H9 (cell line): ENCODE data around the gene USP53. TPM values are rescaled to one million over a fixed set of nuclear protein-coding genes. Genes with fewer than 3 reads are reported as not detected.
A peak's percentile ranks its signal among the peaks of the same experiment; 100 is the strongest.

Experiments
- DNase-seq: peaks from one replicate; pipeline ENCODE4 v3.0.0-alpha.2; 2017
- H2AFZ ChIP-seq: one replicate; pipeline ENCODE4 v1.6.1; 2013; ENCODE audit warnings: mild to moderate bottlenecking, low read length, control low read depth, moderate library complexity
- H2AK5ac ChIP-seq: 2 replicates; pipeline ENCODE4 v1.6.1; 2013; ENCODE audit warnings: low read length, control low read depth, mixed read lengths; ENCODE audit not compliant: insufficient read length
- H2BK120ac ChIP-seq: one replicate; pipeline ENCODE4 v1.6.1; 2013; ENCODE audit warnings: low read depth, mild to moderate bottlenecking, low read length, control low read depth, inconsistent platforms; ENCODE audit not compliant: poor library complexity, severe bottlenecking
- H2BK12ac ChIP-seq: 2 replicates; pipeline ENCODE4 v1.6.1; 2013; ENCODE audit warnings: low read length, control low read depth, mixed read lengths, low read depth; ENCODE audit not compliant: insufficient read length
- H2BK15ac ChIP-seq: 2 replicates; pipeline ENCODE4 v1.6.1; 2013; ENCODE audit warnings: low read depth, low read length, control low read depth
- H2BK20ac ChIP-seq: one replicate; pipeline ENCODE4 v1.6.1; 2013; ENCODE audit warnings: low read depth, mild to moderate bottlenecking, low read length, control low read depth, inconsistent platforms; ENCODE audit not compliant: poor library complexity, severe bottlenecking
- H2BK5ac ChIP-seq: 2 replicates; pipeline ENCODE4 v1.6.1; 2013; ENCODE audit warnings: low read length, control low read depth, mixed read lengths; ENCODE audit not compliant: insufficient read length
- H3K14ac ChIP-seq: 2 replicates; pipeline ENCODE4 v1.6.1; 2013; ENCODE audit warnings: low read length, control low read depth; ENCODE audit not compliant: insufficient read depth
- H3K18ac ChIP-seq: 2 replicates; pipeline ENCODE4 v1.6.1; 2013; ENCODE audit warnings: low read depth, mild to moderate bottlenecking, mixed read lengths, low read length, control low read depth; ENCODE audit not compliant: insufficient read length
- H3K23ac ChIP-seq: 2 replicates; pipeline ENCODE4 v1.6.1; 2013; ENCODE audit warnings: low read length, control low read depth, mixed read lengths, low read depth; ENCODE audit not compliant: insufficient read length
- H3K23me2 ChIP-seq: 2 replicates; pipeline ENCODE4 v1.6.1; 2013; ENCODE audit warnings: low read depth, mild to moderate bottlenecking, mixed read lengths, low read length, control low read depth; ENCODE audit not compliant: insufficient read length, poor library complexity, severe bottlenecking
- H3K27ac ChIP-seq: 2 replicates; pipeline ENCODE4 v1.5.1; 2013; ENCODE audit warnings: low read length, control low read depth, mixed read lengths, low read depth; ENCODE audit not compliant: insufficient read length
- H3K27me3 ChIP-seq: 2 replicates; pipeline ENCODE4 v1.6.1; 2013; ENCODE audit warnings: low read length, control low read depth, inconsistent platforms; ENCODE audit not compliant: insufficient read depth
- H3K4ac ChIP-seq: 2 replicates; pipeline ENCODE4 v1.6.1; 2013; ENCODE audit warnings: low read depth, mild to moderate bottlenecking, control low read depth, inconsistent platforms, low read length, moderate library complexity
- H3K4me1 ChIP-seq: 2 replicates; pipeline ENCODE4 v1.6.1; 2013; ENCODE audit warnings: low read length, control low read depth, inconsistent platforms; ENCODE audit not compliant: insufficient read depth
- H3K4me2 ChIP-seq: 2 replicates; pipeline ENCODE4 v1.6.1; 2013; ENCODE audit warnings: low read length, control low read depth, mixed read lengths; ENCODE audit not compliant: insufficient read length, insufficient read depth
- H3K56ac ChIP-seq: 2 replicates; pipeline ENCODE4 v1.6.1; 2013; ENCODE audit warnings: low read depth, mild to moderate bottlenecking, mixed read lengths, low read length, control low read depth; ENCODE audit not compliant: insufficient read length
- H3K79me1 ChIP-seq: 2 replicates; pipeline ENCODE4 v1.6.1; 2013; ENCODE audit warnings: low read depth, mild to moderate bottlenecking, moderate library complexity, low read length, control low read depth, inconsistent platforms; ENCODE audit not compliant: insufficient read depth, poor library complexity, severe bottlenecking
- H3K79me2 ChIP-seq: 2 replicates; pipeline ENCODE4 v1.6.1; 2013; ENCODE audit warnings: low read length, control low read depth, inconsistent platforms; ENCODE audit not compliant: insufficient read depth
- H3K9ac ChIP-seq: 2 replicates; pipeline ENCODE4 v1.6.1; 2013; ENCODE audit warnings: low read length, control low read depth, mixed read lengths; ENCODE audit not compliant: insufficient read length; ENCODE audit errors: extremely low read depth
- H3K9me3 ChIP-seq: one replicate; pipeline ENCODE4 v1.6.1; 2013; ENCODE audit warnings: low read depth, low read length, inconsistent platforms; ENCODE audit not compliant: control insufficient read depth
- H3T11ph ChIP-seq: one replicate; pipeline ENCODE4 v1.6.1; 2013; ENCODE audit warnings: mild to moderate bottlenecking, low read length, control low read depth, inconsistent platforms
- H4K20me1 ChIP-seq: one replicate; pipeline ENCODE4 v1.6.1; 2013; ENCODE audit not compliant: control insufficient read depth, insufficient read length, insufficient read depth
- H4K5ac ChIP-seq: 2 replicates; pipeline ENCODE4 v1.6.1; 2013; ENCODE audit warnings: low read depth, mild to moderate bottlenecking, mixed read lengths, low read length, control low read depth; ENCODE audit not compliant: insufficient read length
- H4K8ac ChIP-seq: replicated peaks from 2 replicates; pipeline ENCODE4 v1.6.1; 2013; ENCODE audit warnings: low read length, control low read depth, mixed read lengths, low read depth; ENCODE audit not compliant: insufficient read length
- H4K91ac ChIP-seq: 2 replicates; pipeline ENCODE4 v1.6.1; 2013; ENCODE audit warnings: low read depth, mild to moderate bottlenecking, moderate library complexity, mixed read lengths, low read length, control low read depth; ENCODE audit not compliant: insufficient read length
- H3K27ac Mint-ChIP-seq, 3 experiments: 2 replicates in 2 of 3; 3 replicates in 1 of 3; pipeline ENCODE4 v1.8.0; 2020 to 2021; ENCODE audit warnings: mixed read lengths in 3 of 3, mild to moderate bottlenecking in 1 of 3, moderate library complexity in 1 of 3
- H3K27me3 Mint-ChIP-seq: 2 replicates; pipeline ENCODE4 v1.8.0; 2021; ENCODE audit warnings: low read depth, mild to moderate bottlenecking, moderate library complexity, mixed read lengths
- H3K36me3 Mint-ChIP-seq, 3 experiments: 2 replicates in 2 of 3; 3 replicates in 1 of 3; pipeline ENCODE4 v1.8.0; 2020 to 2021; ENCODE audit warnings: low read depth in 3 of 3, mixed read lengths in 3 of 3; ENCODE audit not compliant: insufficient read depth in 1 of 3
- H3K4me1 Mint-ChIP-seq, 2 experiments: 2 replicates each; pipeline ENCODE4 v1.8.0; 2020; ENCODE audit warnings: mixed read lengths in 2 of 2
- H3K4me3 Mint-ChIP-seq, 2 experiments: 2 replicates in 1 of 2; 3 replicates in 1 of 2; pipeline ENCODE4 v1.8.0; 2020 to 2021; ENCODE audit warnings: mild to moderate bottlenecking in 2 of 2, mixed read lengths in 2 of 2, moderate library complexity in 1 of 2
- H3K9me3 Mint-ChIP-seq, 2 experiments: 2 replicates in 1 of 2; 3 replicates in 1 of 2; pipeline ENCODE4 v1.8.0; 2020; ENCODE audit warnings: mild to moderate bottlenecking in 2 of 2, mixed read lengths in 2 of 2, moderate library complexity in 1 of 2
- WGBS: extraction: QIAGEN DNeasy Blood & Tissue Kit; methylation state at CpG from one replicate; pipeline ENCODE4 v1.1.7; 2013; ENCODE audit warnings: missing lambda C conversion rate, low lambda C conversion rate, mixed read lengths; ENCODE audit not compliant: insufficient read length; ENCODE audit errors: extremely low coverage; 5-methylcytosine and 5-hydroxymethylcytosine counted together
- total RNA-seq: library from RNA; stranded (reverse); gene quantifications from 2 replicates; pipeline ENCODE4 v1.2.1, GENCODE V29; 2021
- TF ChIP-seq, protein P1 (sequence below): fragments of 200-600 bp; sonication (generic); conservative IDR thresholded peaks from 3 replicates; pipeline ENCODE4 v1.8.0; 2021; ENCODE audit warnings: antibody characterized with exemption, mild to moderate bottlenecking

USP53 gene
- total RNA-seq, 1 experiment from 2014 or later, result 18.4 TPM

DNA sequence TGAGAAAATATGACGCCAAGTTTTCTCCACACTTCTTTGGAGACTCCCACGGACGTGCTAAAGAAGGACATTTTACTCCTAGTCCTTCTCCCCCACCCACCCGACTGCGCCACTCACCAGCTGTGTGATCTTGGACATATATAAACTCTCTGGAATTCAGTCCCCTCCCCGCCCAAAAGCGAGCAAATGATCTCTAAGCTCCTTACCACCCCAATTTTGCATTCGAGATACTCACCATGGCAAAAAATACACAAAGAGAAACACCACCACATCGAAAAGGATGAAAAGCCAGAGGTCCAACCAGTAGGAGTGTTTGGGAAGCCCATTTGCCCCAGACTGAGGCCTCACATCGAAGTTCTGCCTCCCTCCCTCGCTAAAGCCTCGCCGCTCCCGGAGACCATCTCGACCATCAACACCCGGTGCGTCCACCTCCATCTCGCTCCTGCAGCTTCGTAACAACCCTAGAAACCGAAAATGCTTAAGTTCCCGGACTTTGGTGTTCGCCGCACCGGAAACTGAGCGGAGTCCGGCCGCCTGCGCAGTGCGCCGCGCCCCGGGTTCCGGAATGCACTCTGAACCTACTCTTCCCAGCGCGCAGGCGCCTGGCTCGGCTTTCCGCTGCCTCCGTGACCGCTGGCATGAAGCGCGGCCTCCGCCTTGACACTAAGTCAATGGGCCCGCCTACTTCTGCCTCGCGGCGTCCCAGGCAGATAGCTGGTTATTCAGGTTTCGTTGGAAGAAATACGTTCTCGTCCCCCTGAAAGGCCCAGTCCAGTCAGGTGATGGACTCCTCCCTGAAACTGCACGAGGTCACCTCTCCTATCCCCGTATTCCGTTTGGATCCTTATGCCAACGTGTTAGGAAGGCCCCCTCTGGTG lies 87.8 kb downstream of the USP53 start:
- TF ChIP-seq, protein P1, sequence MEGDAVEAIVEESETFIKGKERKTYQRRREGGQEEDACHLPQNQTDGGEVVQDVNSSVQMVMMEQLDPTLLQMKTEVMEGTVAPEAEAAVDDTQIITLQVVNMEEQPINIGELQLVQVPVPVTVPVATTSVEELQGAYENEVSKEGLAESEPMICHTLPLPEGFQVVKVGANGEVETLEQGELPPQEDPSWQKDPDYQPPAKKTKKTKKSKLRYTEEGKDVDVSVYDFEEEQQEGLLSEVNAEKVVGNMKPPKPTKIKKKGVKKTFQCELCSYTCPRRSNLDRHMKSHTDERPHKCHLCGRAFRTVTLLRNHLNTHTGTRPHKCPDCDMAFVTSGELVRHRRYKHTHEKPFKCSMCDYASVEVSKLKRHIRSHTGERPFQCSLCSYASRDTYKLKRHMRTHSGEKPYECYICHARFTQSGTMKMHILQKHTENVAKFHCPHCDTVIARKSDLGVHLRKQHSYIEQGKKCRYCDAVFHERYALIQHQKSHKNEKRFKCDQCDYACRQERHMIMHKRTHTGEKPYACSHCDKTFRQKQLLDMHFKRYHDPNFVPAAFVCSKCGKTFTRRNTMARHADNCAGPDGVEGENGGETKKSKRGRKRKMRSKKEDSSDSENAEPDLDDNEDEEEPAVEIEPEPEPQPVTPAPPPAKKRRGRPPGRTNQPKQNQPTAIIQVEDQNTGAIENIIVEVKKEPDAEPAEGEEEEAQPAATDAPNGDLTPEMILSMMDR, result no peak; the same call in 2 of the 3 replicates
- Histone ChIP-seq H2AK5ac (no peak overlapping the region), H3T11ph (no peak overlapping the region), H3K4me1 (peaks cover 3% of the 10 kb centered on the region; the same call in 1 of the 2 replicates), H2BK20ac (no peak overlapping the region), H3K27ac (peak overlapping the region; percentile 71), H3K9me3 (no peaks in the 10 kb centered on the region), H4K5ac (no peak overlapping the region), H2BK120ac (no peak overlapping the region), H3K14ac (peak overlapping the region; percentile 79; the same call in 1 of the 2 replicates), H2BK5ac (no peak overlapping the region), H4K20me1 (no peaks in the 10 kb centered on the region), H3K4ac (no peak overlapping the region), H2BK15ac (no peak overlapping the region), H3K56ac (no peak overlapping the region), H3K9ac (peak overlapping the region; percentile 93), H3K18ac (peak overlapping the region; percentile 43), H4K91ac (no peak overlapping the region), H2BK12ac (no peak overlapping the region), H4K8ac (no peak overlapping the region), H3K79me1 (no peaks in the 10 kb centered on the region), H2AFZ (no peak overlapping the region), H3K79me2 (peaks cover 2% of the 10 kb centered on the region; the same call in 1 of the 2 replicates), H3K23ac (no peak overlapping the region), H3K27me3 (no peaks in the 10 kb centered on the region), H3K4me2 (peak overlapping the region; percentile 96), H3K23me2 (peaks cover 11% of the 10 kb centered on the region)
- Mint-ChIP-seq H3K9me3 (peaks cover 0 to 6% of the 10 kb centered on the region in 2 experiments; a peak in 2 of 5 replicates), H3K27ac (peak overlapping the region; percentile 90 to 98 (median 98)), H3K4me3 (peak overlapping the region; percentile 93 to 97), H3K36me3 (peaks cover 17 to 32% (median 30%) of the 10 kb centered on the region in 3 experiments; a peak in 6 of 7 replicates), H3K4me1 (peaks cover 25 to 28% of the 10 kb centered on the region in 2 experiments), H3K27me3 (0 out of 2 replicates have a peak, but pooled peaks cover 3% of the 10 kb centered on the region)
- DNase-seq, result peak; percentile 96
- whole genome bisulfite sequencing, result no CpG with 5 or more reads among the region's 54 CpGs
